Activated naive CD8-positive, alpha-beta T cell treated with anti-CD3 and anti-CD28 coated beads, Interleukin-2, amount 50 U/mL, for 24 hours (primary cell): Measurements from ENCODE around the gene PALB2.
"Not testable (repeated sequence)": the region's sequence is repeated elsewhere in the genome, so short reads cannot be mapped to it uniquely, and the experiment has no call there.

Source experiments
- ATAC-seq: fragments of 150-1000 bp; cut with Tn5 transposase; one replicate; pipeline ENCODE4 v1.10.0; 2021
- DNase-seq: peaks from one replicate; pipeline ENCODE4 v3.0.0; 2021
- H3K27ac Mint-ChIP-seq: one replicate; pipeline ENCODE4 v1.8.0; 2021; ENCODE audit warnings: mild to moderate bottlenecking, mixed read lengths
- H3K27me3 Mint-ChIP-seq: one replicate; pipeline ENCODE4 v1.8.0; 2021; ENCODE audit warnings: mixed read lengths
- H3K36me3 Mint-ChIP-seq: one replicate; pipeline ENCODE4 v1.8.0; 2021; ENCODE audit warnings: low read depth, mixed read lengths
- H3K4me1 Mint-ChIP-seq: one replicate; pipeline ENCODE4 v1.8.0; 2021; ENCODE audit warnings: mixed read lengths
- H3K4me3 Mint-ChIP-seq: one replicate; pipeline ENCODE4 v1.8.0; 2021; ENCODE audit warnings: mild to moderate bottlenecking, moderate library complexity, mixed read lengths
- H3K9me3 Mint-ChIP-seq: one replicate; pipeline ENCODE4 v1.8.0; 2021; ENCODE audit warnings: mixed read lengths

The PALB2 gene

DNA sequence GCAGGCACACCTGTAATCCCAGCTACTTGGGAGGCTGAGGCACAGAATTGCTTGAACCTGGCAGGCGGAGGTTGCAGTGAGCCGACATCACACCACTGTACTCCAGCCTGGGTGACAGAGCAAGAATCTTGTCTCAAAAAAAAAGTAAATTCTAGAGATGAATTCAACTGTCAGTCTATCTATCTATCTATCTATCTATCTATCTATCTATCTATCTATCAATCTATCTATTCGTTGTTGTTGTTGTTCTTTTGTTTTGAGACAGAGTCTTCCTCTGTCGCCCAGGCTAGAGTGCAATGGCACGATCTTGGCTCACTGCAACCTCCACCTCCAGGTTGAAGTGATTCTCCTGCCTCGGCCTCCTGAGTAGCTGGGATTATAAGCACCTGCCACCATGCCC, 30.2 kb downstream of the PALB2 start:
- peaks cover 14% of the 10 kb centered on the region for H3K36me3 Mint-ChIP-seq
- not testable (repeated sequence) for H3K27ac Mint-ChIP-seq, ATAC-seq, DNase-seq, H3K4me1 Mint-ChIP-seq, H3K4me3 Mint-ChIP-seq, H3K27me3 Mint-ChIP-seq, H3K9me3 Mint-ChIP-seq

GRCh38 chr16:23609929-23610328, 31.2 kb downstream of the PALB2 start:
- ATAC-seq (no peak), DNase-seq (no peak)
- Mint-ChIP-seq H3K27ac (no peak overlapping the region), H3K27me3 (no peaks in the 10 kb centered on the region), H3K4me1 (no peaks in the 10 kb centered on the region), H3K4me3 (no peak overlapping the region), H3K9me3 (no peaks in the 10 kb centered on the region), H3K36me3 (peaks cover 12% of the 10 kb centered on the region)

GRCh38 chr16:23608194-23608593, 32.9 kb downstream of the PALB2 start:
- H3K4me3 Mint-ChIP-seq = no peak overlapping the region

GRCh38 chr16:23607726-23608125, 33.4 kb downstream of the PALB2 start:
- DNase-seq (no peak), ATAC-seq (no peak)
- Mint-ChIP-seq H3K27ac (no peak overlapping the region), H3K36me3 (peaks cover 14% of the 10 kb centered on the region), H3K9me3 (no peaks in the 10 kb centered on the region), H3K27me3 (no peaks in the 10 kb centered on the region), H3K4me1 (no peaks in the 10 kb centered on the region), H3K4me3 (no peak overlapping the region)

More at GRCh38 chr16:23608194-23608593, 32.9 kb downstream of the PALB2 start:
- peaks cover 13% of the 10 kb centered on the region for H3K36me3 Mint-ChIP-seq
- DNase-seq (no peak), ATAC-seq (no peak)
- no peaks in the 10 kb centered on the region for H3K27me3 Mint-ChIP-seq
- H3K4me1 Mint-ChIP-seq = no peaks in the 10 kb centered on the region
- H3K9me3 Mint-ChIP-seq = no peaks in the 10 kb centered on the region
- no peak overlapping the region for H3K27ac Mint-ChIP-seq

GRCh38 chr16:23597003-23597756, 43.9 kb downstream of the PALB2 start:
- Mint-ChIP-seq H3K27ac (peak overlapping the region; percentile 43), H3K27me3 (no peaks in the 10 kb centered on the region), H3K4me1 (peaks cover 26% of the 10 kb centered on the region), H3K36me3 (peaks cover 19% of the 10 kb centered on the region), H3K4me3 (peak overlapping the region; percentile 3), H3K9me3 (no peaks in the 10 kb centered on the region)
- ATAC-seq (peak; percentile 41), DNase-seq (peak; percentile 26)

DNA sequence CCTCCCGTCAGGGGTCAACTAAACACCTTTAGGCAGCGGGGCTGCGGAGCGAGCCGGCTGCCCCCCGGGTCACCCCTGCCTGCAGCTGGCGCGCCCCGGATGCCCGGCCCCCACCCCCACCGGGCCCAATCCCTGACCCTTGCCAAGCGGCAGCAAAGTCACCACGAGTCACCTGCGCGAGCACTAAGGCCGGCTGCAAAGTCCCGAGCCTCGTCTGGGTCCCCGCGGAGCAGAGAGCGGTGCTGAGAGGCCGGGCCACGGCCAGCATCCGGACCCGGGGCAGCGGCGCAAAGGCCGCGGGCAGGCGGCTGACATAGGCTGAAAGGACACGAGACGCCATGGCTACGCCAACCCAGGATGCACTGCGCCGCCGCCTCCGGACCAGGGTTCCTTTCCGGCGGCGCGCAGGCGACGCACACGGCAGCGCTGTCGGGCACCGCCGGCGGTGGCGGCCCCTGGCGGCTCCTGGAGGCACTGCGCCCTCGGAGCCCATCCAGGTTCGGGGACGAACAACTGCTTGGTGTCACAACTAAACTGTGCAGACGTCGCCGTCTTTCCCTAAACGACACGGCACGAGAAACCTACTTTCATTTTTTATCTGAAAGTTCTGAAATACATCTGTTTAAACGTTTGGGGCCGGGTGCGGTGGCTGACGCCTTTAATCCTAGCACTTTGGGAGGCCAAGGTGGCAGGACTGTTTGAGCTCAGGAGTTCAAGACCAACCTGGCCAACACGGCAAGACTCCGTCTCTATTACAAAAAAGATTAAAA, 45.0 kb downstream of the PALB2 start, which contains the start of gene NDUFAB1:
Gene NDUFAB1 (minus strand): TSS at position 366 of the 770 bp plus-strand sequence. CDS start 26 bp downstream, at position 340.
- H3K27me3 Mint-ChIP-seq = no peaks in the 10 kb centered on the region
- H3K4me3 Mint-ChIP-seq = peak within 1 kb of the TSS; percentile 85
- DNase-seq (peak; percentile 96), ATAC-seq (peak; percentile 95)
- H3K9me3 Mint-ChIP-seq = no peaks in the 10 kb centered on the region
- peak within 1 kb of the TSS; percentile 69 for H3K27ac Mint-ChIP-seq
- H3K4me1 Mint-ChIP-seq = peaks cover 30% of the 10 kb centered on the region
- peaks cover 21% of the 10 kb centered on the region for H3K36me3 Mint-ChIP-seq

GRCh38 chr16:23595246-23595950, 45.7 kb downstream of the PALB2 start:
- H3K27me3 Mint-ChIP-seq = no peaks in the 10 kb centered on the region
- no peaks in the 10 kb centered on the region for H3K9me3 Mint-ChIP-seq
- H3K36me3 Mint-ChIP-seq = peaks cover 21% of the 10 kb centered on the region
- peak overlapping the region; percentile 64 for H3K27ac Mint-ChIP-seq
- DNase-seq = no peak
- H3K4me1 Mint-ChIP-seq = peaks cover 30% of the 10 kb centered on the region
- H3K4me3 Mint-ChIP-seq = peak overlapping the region; percentile 85
- no peak for ATAC-seq

GRCh38 chr16:23594186-23594585, 46.9 kb downstream of the PALB2 start:
- DNase-seq (no peak), ATAC-seq (no peak)
- no peak overlapping the region for H3K4me3 Mint-ChIP-seq
- no peak overlapping the region for H3K27ac Mint-ChIP-seq
- H3K9me3 Mint-ChIP-seq = no peaks in the 10 kb centered on the region
- H3K36me3 Mint-ChIP-seq = peaks cover 29% of the 10 kb centered on the region
- H3K4me1 Mint-ChIP-seq = peaks cover 31% of the 10 kb centered on the region
- no peaks in the 10 kb centered on the region for H3K27me3 Mint-ChIP-seq

- no peak for ATAC-seq
- no peaks in the 10 kb centered on the region for H3K9me3 Mint-ChIP-seq
- no peak for DNase-seq
- peaks cover 18% of the 10 kb centered on the region for H3K4me1 Mint-ChIP-seq
- no peak overlapping the region for H3K4me3 Mint-ChIP-seq
- no peak overlapping the region for H3K27ac Mint-ChIP-seq
- H3K36me3 Mint-ChIP-seq = peaks cover 38% of the 10 kb centered on the region
- no peaks in the 10 kb centered on the region for H3K27me3 Mint-ChIP-seq
Measured at GRCh38 chr16:23590181-23590580, 50.9 kb downstream of the PALB2 start.

- Mint-ChIP-seq H3K27ac (no peak overlapping the region), H3K9me3 (no peaks in the 10 kb centered on the region), H3K36me3 (peaks cover 38% of the 10 kb centered on the region), H3K4me1 (peaks cover 8% of the 10 kb centered on the region), H3K27me3 (no peaks in the 10 kb centered on the region), H3K4me3 (no peak overlapping the region)
- ATAC-seq (no peak), DNase-seq (no peak)
Measured at GRCh38 chr16:23587726-23588125, 53.4 kb downstream of the PALB2 start.

- Mint-ChIP-seq H3K27me3 (no peaks in the 10 kb centered on the region), H3K4me3 (no peak overlapping the region), H3K36me3 (peaks cover 33% of the 10 kb centered on the region), H3K9me3 (no peaks in the 10 kb centered on the region), H3K27ac (no peak overlapping the region), H3K4me1 (peaks cover 2% of the 10 kb centered on the region)
- ATAC-seq (no peak), DNase-seq (no peak)
Measured at GRCh38 chr16:23584186-23585076, 56.7 kb downstream of the PALB2 start.

- not testable (repeated sequence) for H3K4me1 Mint-ChIP-seq, H3K27me3 Mint-ChIP-seq, H3K9me3 Mint-ChIP-seq, DNase-seq, ATAC-seq, H3K4me3 Mint-ChIP-seq, H3K27ac Mint-ChIP-seq
- peaks cover 36% of the 10 kb centered on the region for H3K36me3 Mint-ChIP-seq
Measured at GRCh38 chr16:23583271-23583670, 57.8 kb downstream of the PALB2 start.

GRCh38 chr16:23581764-23582163, 59.3 kb downstream of the PALB2 start:
- ATAC-seq (no peak), DNase-seq (no peak)
- H3K27me3 Mint-ChIP-seq = no peaks in the 10 kb centered on the region
- no peaks in the 10 kb centered on the region for H3K4me1 Mint-ChIP-seq
- H3K27ac Mint-ChIP-seq = no peak overlapping the region
- no peak overlapping the region for H3K4me3 Mint-ChIP-seq
- H3K36me3 Mint-ChIP-seq = peaks cover 35% of the 10 kb centered on the region
- no peaks in the 10 kb centered on the region for H3K9me3 Mint-ChIP-seq

DNA sequence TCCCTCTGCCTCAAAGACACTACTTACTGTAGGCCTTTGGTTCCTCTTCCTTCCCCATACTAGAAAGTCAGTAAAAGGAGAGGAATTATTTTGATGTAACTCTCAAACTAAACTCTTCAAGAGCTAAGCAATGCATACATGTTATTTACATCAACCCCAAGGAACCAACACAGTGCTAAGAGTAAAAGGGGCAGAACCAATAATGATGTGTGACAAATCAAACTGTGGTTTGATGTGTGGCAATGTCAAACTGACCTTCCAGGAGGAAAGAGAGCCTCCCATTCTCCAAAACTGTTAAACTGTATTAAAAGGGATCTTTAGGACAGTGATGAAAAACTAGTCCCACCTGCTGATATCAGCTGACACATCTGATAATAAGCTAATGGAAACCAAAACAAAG, 60.7 kb downstream of the PALB2 start:
- no peak overlapping the region for H3K27ac Mint-ChIP-seq

More for the DNA sequence above, 60.7 kb downstream of the PALB2 start:
- peaks cover 29% of the 10 kb centered on the region for H3K36me3 Mint-ChIP-seq
- H3K4me1 Mint-ChIP-seq = no peaks in the 10 kb centered on the region
- H3K27me3 Mint-ChIP-seq = no peaks in the 10 kb centered on the region
- no peak for DNase-seq
- H3K9me3 Mint-ChIP-seq = no peaks in the 10 kb centered on the region
- no peak for ATAC-seq
- no peak overlapping the region for H3K4me3 Mint-ChIP-seq
